KMS-11 (cell line): Measurements from ENCODE around the gene CCSER1.

Experiments used
- H2AFZ ChIP-seq: fragments of 200-600 bp; sonication (generic); 2 replicates; pipeline ENCODE4 v1.6.1; 2016; ENCODE audit warnings: antibody characterized with exemption, mixed run types, low read depth
- H3K27ac ChIP-seq: fragments of 200-600 bp; sonication (generic); 2 replicates; pipeline ENCODE4 v1.6.1; 2016; ENCODE audit warnings: mild to moderate bottlenecking, mixed run types
- H3K27me3 ChIP-seq: fragments of 200-600 bp; sonication (generic); 2 replicates; pipeline ENCODE4 v1.6.1; 2017; ENCODE audit warnings: mild to moderate bottlenecking, low read depth, mixed run types, moderate library complexity; ENCODE audit not compliant: insufficient read depth
- H3K36me3 ChIP-seq: fragments of 200-600 bp; sonication (generic); 2 replicates; pipeline ENCODE4 v1.6.1; 2017; ENCODE audit warnings: mild to moderate bottlenecking, mixed run types; ENCODE audit not compliant: insufficient read depth
- H3K4me1 ChIP-seq: fragments of 200-600 bp; sonication (generic); 2 replicates; pipeline ENCODE4 v1.6.1; 2016; ENCODE audit warnings: mild to moderate bottlenecking, low read depth, mixed run types; ENCODE audit not compliant: poor library complexity, severe bottlenecking
- H3K4me2 ChIP-seq: fragments of 200-600 bp; sonication (generic); 2 replicates; pipeline ENCODE4 v1.7.0; 2016; ENCODE audit warnings: mild to moderate bottlenecking, mixed run types
- H3K4me3 ChIP-seq: fragments of 200-600 bp; sonication (generic); IDR thresholded peaks from 2 replicates; pipeline ENCODE4 v1.6.1; 2017; ENCODE audit warnings: low read depth, low read length, mixed read lengths; ENCODE audit not compliant: insufficient read depth
- H3K79me2 ChIP-seq: fragments of 200-600 bp; sonication (generic); 2 replicates; pipeline ENCODE4 v1.6.1; 2016; ENCODE audit warnings: low read depth, mixed run types; ENCODE audit not compliant: insufficient read depth
- H3K9ac ChIP-seq: fragments of 200-600 bp; sonication (generic); 2 replicates; pipeline ENCODE4 v1.6.1; 2016; ENCODE audit warnings: mild to moderate bottlenecking, mixed run types
- H4K20me1 ChIP-seq: fragments of 200-600 bp; sonication (generic); 2 replicates; pipeline ENCODE4 v1.6.1; 2016; ENCODE audit warnings: mild to moderate bottlenecking, mixed run types; ENCODE audit not compliant: insufficient read depth
- TF ChIP-seq, protein P1 (sequence below): fragments of 200-600 bp; sonication (generic); conservative IDR thresholded peaks from 2 replicates; pipeline ENCODE4 v1.6.1; 2017; ENCODE audit warnings: low read depth, mild to moderate bottlenecking, antibody characterized with exemption, low read length, moderate library complexity, mixed read lengths

Gene CCSER1

DNA sequence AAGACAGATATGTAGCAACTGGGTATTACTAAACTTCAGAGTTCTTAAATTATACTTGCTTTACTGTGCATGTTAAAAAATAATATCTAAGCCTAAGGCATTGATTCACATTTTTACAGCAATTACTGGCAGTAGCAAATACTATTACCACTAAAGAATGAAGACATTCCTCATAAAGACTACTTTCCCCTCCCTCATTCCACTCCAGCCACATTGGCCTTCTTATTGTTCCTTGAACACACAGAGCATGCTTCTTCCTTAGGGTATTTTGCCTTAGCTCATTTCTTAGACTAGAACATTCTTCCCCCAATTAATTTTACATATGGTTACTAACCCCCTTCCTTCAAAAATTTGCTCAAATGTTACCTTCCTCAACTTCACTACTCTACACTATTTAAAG is 717.0 kb downstream of the CCSER1 start:
- Histone ChIP-seq H3K36me3 (no peaks in the 10 kb centered on the region), H4K20me1 (no peaks in the 10 kb centered on the region), H3K79me2 (no peaks in the 10 kb centered on the region), H3K27ac (no peak overlapping the region), H3K4me1 (peaks cover 9% of the 10 kb centered on the region), H3K27me3 (no peaks in the 10 kb centered on the region), H3K4me3 (no peak overlapping the region), H3K9ac (no peak overlapping the region), H2AFZ (no peak overlapping the region), H3K4me2 (no peak overlapping the region)
- TF ChIP-seq, protein P1, sequence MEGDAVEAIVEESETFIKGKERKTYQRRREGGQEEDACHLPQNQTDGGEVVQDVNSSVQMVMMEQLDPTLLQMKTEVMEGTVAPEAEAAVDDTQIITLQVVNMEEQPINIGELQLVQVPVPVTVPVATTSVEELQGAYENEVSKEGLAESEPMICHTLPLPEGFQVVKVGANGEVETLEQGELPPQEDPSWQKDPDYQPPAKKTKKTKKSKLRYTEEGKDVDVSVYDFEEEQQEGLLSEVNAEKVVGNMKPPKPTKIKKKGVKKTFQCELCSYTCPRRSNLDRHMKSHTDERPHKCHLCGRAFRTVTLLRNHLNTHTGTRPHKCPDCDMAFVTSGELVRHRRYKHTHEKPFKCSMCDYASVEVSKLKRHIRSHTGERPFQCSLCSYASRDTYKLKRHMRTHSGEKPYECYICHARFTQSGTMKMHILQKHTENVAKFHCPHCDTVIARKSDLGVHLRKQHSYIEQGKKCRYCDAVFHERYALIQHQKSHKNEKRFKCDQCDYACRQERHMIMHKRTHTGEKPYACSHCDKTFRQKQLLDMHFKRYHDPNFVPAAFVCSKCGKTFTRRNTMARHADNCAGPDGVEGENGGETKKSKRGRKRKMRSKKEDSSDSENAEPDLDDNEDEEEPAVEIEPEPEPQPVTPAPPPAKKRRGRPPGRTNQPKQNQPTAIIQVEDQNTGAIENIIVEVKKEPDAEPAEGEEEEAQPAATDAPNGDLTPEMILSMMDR, result no peak

DNA sequence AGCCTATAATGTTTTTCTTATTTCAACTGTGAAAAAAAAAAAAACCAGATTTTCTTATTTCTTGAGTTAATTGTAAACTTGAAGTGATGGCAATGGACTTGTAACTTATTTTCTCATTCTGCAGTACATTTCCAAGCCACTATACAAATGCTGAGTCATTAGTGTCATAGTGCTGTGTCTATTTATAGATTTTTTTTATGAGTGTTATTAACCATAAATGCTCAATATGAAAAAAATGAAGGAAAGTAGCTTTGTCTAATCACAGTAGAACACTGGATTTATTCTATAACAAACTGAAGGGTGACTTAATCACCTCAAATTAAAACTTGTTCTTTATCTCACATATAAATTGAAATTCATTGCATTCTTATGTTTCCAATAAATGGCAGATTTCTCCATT is 718.6 kb downstream of the CCSER1 start:
- Histone ChIP-seq H3K4me3 (no peak overlapping the region), H3K79me2 (no peaks in the 10 kb centered on the region), H2AFZ (no peak overlapping the region), H3K4me1 (peaks cover 9% of the 10 kb centered on the region), H4K20me1 (no peaks in the 10 kb centered on the region), H3K36me3 (no peaks in the 10 kb centered on the region), H3K4me2 (peak overlapping the region; percentile 8; the same call in 1 of the 2 replicates), H3K9ac (no peak overlapping the region), H3K27me3 (no peaks in the 10 kb centered on the region), H3K27ac (no peak overlapping the region)
- TF ChIP-seq, protein P1, result no peak

DNA sequence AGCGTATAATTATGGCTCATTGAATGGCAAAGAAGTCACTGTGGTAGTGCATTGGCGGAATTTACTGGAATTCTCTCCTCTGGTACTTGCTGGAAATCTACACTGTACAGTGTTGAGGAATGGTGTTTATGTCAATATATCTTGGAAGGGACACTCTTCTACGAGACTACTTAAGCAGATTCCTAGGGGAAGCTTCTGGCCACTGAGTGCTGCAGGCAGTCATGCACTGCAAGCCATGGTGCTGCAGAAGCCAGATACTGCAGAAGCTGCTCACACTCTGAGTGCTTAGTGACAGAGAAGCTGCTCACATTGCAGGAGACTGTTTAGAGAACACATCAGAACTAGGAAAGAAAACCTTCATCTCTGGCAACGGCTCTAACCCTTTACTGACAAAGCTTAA is 725.0 kb downstream of the CCSER1 start:
- Histone ChIP-seq H3K27ac (no peak overlapping the region), H3K9ac (no peak overlapping the region), H4K20me1 (no peaks in the 10 kb centered on the region), H3K4me2 (no peak overlapping the region), H3K4me1 (no peaks in the 10 kb centered on the region), H3K4me3 (no peak overlapping the region), H3K79me2 (no peaks in the 10 kb centered on the region), H3K27me3 (no peaks in the 10 kb centered on the region), H2AFZ (no peak overlapping the region), H3K36me3 (no peaks in the 10 kb centered on the region)
- TF ChIP-seq, protein P1, result no peak

DNA sequence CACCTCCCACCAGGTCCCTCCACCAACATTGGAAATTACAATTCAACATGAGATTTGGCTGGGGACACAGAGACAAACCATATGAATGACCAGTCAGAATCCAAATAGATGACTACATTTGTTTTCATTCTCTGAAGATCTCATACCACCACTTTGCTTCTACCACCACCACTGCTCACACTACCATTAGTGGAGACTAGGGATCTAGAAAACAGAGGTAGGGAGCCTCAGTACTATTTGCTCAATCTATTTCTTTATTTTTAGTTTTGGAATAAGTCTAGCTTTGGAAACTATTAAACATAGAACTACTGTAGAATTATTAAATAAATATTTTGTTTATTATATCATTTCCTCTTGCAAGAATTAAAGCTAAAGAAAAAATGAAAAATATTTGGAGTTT is 727.9 kb downstream of the CCSER1 start:
- TF ChIP-seq, protein P1, result no peak
- Histone ChIP-seq H2AFZ (no peak overlapping the region), H3K4me2 (no peak overlapping the region), H3K27ac (no peak overlapping the region), H3K9ac (no peak overlapping the region), H3K79me2 (no peaks in the 10 kb centered on the region), H3K36me3 (no peaks in the 10 kb centered on the region), H4K20me1 (no peaks in the 10 kb centered on the region), H3K4me3 (no peak overlapping the region), H3K27me3 (no peaks in the 10 kb centered on the region), H3K4me1 (no peaks in the 10 kb centered on the region)
